ENCODE measurements around the gene DZIP1. TPM values are rescaled to one million over a fixed set of nuclear protein-coding genes. Genes with fewer than 3 reads are reported as not detected.

DZIP1 gene
- total and polyA plus RNA-seq, 2 of the 13 experiments (the other 11 are each of a cell fraction or from before 2014, with no cell fraction given) = 11.0 to 36.7 TPM

DNA sequence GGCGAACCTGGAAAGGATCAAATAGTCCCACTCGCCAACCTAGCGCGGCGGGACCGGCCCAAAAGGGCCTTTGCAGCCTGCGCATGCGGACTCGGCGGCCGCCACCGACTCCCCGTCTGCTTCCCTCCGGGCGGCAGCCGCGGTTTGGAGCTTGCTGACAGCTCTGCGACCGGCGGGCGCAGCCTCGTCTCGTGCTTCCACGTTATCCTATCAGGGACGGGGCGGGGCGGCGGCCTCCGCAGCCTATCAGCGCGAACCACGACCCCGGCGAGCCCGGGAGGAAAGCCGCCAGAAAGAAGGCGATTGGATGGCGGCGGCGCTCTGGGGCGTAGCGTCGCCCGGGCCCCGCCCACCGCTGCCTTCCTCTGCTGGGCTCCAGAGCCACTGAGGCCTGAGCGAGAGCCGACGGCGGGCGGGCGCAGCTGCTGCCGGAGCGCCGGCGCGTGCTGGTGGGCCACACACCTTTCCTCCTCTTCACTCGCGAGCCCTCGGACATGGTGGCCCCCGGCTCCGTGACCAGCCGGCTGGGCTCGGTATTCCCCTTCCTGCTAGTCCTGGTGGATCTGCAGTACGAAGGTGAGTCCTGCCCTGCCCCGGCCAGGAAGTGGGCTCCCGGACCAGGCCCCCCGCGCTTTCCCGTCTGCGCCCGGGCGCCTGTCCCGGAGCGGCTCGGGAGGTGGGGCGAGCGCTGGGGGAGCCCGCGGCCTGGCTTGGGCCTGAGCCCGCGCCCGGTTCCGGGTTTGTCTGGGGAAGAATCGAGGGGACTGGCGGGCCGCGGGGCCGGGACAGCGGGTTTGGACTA, 32.5 kb upstream of the DZIP1 start, which contains the start of gene DNAJC3 (continued):
- TF ChIP-seq, protein P1, sequence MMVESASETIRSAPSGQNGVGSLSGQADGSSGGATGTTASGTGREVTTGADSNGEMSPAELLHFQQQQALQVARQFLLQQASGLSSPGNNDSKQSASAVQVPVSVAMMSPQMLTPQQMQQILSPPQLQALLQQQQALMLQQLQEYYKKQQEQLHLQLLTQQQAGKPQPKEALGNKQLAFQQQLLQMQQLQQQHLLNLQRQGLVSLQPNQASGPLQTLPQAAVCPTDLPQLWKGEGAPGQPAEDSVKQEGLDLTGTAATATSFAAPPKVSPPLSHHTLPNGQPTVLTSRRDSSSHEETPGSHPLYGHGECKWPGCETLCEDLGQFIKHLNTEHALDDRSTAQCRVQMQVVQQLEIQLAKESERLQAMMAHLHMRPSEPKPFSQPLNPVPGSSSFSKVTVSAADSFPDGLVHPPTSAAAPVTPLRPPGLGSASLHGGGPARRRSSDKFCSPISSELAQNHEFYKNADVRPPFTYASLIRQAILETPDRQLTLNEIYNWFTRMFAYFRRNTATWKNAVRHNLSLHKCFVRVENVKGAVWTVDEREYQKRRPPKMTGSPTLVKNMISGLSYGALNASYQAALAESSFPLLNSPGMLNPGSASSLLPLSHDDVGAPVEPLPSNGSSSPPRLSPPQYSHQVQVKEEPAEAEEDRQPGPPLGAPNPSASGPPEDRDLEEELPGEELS (CRISPR knock-in tag; IDR thresholded peaks at IDR 0.05) = 0 out of 2 replicates have a peak, but pooled peaks have one; percentile 6
- TF ChIP-seq ZNF354B (CRISPR knock-in tag; IDR thresholded peaks at IDR 0.05) (no peak), GABPA (IDR thresholded peaks at IDR 0.05; ENCODE audit: low read depth, low read length) (no peak), GABPA (CRISPR knock-in tag; IDR thresholded peaks at IDR 0.05; ENCODE audit: low read depth) (peak; percentile 19; the same call in 1 of the 2 replicates), KAT2B (IDR thresholded peaks at IDR 0.05; ENCODE audit: borderline replicate concordance, low read depth, low read length) (no peak), ZNF605 (CRISPR knock-in tag; IDR thresholded peaks at IDR 0.05) (peak; percentile 65), IKZF4 (CRISPR knock-in tag; IDR thresholded peaks at IDR 0.05; ENCODE audit: borderline replicate concordance, low read depth, not compliant biosample characterization) (peak; percentile 66), ZFP1 (CRISPR knock-in tag; IDR thresholded peaks at IDR 0.05) (peak; percentile 70; the same call in 1 of the 2 replicates), ZFP36L2 (CRISPR knock-in tag; IDR thresholded peaks at IDR 0.05) (no peak; the same call in none of the 2 replicates), ZNF7 (CRISPR knock-in tag; IDR thresholded peaks at IDR 0.05) (no peak), ZNF367 (CRISPR knock-in tag; IDR thresholded peaks at IDR 0.05; ENCODE audit: borderline replicate concordance) (peak; percentile 64; the same call in 1 of the 2 replicates)
- TF ChIP-seq, protein P2, sequence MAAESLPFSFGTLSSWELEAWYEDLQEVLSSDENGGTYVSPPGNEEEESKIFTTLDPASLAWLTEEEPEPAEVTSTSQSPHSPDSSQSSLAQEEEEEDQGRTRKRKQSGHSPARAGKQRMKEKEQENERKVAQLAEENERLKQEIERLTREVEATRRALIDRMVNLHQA (CRISPR knock-in tag; IDR thresholded peaks at IDR 0.05) = no peak
- TF ChIP-seq, protein P3, sequence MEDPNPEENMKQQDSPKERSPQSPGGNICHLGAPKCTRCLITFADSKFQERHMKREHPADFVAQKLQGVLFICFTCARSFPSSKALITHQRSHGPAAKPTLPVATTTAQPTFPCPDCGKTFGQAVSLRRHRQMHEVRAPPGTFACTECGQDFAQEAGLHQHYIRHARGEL (CRISPR knock-in tag; IDR thresholded peaks at IDR 0.05) = no peak
- TF ChIP-seq, protein P4, sequence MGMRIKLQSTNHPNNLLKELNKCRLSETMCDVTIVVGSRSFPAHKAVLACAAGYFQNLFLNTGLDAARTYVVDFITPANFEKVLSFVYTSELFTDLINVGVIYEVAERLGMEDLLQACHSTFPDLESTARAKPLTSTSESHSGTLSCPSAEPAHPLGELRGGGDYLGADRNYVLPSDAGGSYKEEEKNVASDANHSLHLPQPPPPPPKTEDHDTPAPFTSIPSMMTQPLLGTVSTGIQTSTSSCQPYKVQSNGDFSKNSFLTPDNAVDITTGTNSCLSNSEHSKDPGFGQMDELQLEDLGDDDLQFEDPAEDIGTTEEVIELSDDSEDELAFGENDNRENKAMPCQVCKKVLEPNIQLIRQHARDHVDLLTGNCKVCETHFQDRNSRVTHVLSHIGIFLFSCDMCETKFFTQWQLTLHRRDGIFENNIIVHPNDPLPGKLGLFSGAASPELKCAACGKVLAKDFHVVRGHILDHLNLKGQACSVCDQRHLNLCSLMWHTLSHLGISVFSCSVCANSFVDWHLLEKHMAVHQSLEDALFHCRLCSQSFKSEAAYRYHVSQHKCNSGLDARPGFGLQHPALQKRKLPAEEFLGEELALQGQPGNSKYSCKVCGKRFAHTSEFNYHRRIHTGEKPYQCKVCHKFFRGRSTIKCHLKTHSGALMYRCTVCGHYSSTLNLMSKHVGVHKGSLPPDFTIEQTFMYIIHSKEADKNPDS (CRISPR knock-in tag; IDR thresholded peaks at IDR 0.05) = no peak; the same call in 1 of the 2 replicates
- TF ChIP-seq, protein P5, sequence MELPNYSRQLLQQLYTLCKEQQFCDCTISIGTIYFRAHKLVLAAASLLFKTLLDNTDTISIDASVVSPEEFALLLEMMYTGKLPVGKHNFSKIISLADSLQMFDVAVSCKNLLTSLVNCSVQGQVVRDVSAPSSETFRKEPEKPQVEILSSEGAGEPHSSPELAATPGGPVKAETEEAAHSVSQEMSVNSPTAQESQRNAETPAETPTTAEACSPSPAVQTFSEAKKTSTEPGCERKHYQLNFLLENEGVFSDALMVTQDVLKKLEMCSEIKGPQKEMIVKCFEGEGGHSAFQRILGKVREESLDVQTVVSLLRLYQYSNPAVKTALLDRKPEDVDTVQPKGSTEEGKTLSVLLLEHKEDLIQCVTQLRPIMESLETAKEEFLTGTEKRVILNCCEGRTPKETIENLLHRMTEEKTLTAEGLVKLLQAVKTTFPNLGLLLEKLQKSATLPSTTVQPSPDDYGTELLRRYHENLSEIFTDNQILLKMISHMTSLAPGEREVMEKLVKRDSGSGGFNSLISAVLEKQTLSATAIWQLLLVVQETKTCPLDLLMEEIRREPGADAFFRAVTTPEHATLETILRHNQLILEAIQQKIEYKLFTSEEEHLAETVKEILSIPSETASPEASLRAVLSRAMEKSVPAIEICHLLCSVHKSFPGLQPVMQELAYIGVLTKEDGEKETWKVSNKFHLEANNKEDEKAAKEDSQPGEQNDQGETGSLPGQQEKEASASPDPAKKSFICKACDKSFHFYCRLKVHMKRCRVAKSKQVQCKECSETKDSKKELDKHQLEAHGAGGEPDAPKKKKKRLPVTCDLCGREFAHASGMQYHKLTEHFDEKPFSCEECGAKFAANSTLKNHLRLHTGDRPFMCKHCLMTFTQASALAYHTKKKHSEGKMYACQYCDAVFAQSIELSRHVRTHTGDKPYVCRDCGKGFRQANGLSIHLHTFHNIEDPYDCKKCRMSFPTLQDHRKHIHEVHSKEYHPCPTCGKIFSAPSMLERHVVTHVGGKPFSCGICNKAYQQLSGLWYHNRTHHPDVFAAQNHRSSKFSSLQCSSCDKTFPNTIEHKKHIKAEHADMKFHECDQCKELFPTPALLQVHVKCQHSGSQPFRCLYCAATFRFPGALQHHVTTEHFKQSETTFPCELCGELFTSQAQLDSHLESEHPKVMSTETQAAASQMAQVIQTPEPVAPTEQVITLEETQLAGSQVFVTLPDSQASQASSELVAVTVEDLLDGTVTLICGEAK (IDR thresholded peaks at IDR 0.05) = no peak
- TF ChIP-seq, protein P5 (CRISPR knock-in tag; IDR thresholded peaks at IDR 0.05) = peak; percentile 65

Measured in HepG2 (cell line).